GM18870 (cell line): ENCODE results near the gene KCNAB1.
A peak's percentile ranks its signal among the peaks of the same experiment; 100 is the strongest.

Experiments
- ATAC-seq: cut with Tn5 transposase; IDR thresholded peaks from one replicate; pipeline ENCODE4 v1.9.1; 2021; ENCODE audit warnings: moderate library complexity; ENCODE audit not compliant: unreplicated experiment

The KCNAB1 gene

GRCh38 chr3:156305672-156306071, 185.3 kb downstream of the KCNAB1 start:
- ATAC-seq: no peak

DNA sequence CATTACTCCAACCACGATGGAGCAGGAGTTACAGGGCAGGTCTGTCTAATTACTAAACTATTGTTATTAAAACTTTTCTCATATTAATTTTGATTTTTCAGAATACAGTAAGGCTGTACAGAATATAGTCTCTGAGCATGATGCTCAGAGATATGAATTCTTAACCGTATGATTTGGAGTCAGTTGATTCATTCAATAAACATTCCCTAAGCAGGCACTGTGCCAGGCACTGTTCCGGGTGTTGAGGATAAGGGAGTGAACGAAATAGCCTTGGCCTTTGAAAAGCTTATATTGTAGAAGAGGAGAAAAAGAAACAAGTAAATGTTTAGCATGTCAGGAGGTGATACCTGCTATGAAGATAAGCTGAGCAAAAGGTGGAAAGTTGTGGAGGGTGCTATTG, 187.3 kb downstream of the KCNAB1 start:
- ATAC-seq: no peak

- ATAC-seq: no peak
Measured at GRCh38 chr3:156311431-156311830, 191.1 kb downstream of the KCNAB1 start.

DNA sequence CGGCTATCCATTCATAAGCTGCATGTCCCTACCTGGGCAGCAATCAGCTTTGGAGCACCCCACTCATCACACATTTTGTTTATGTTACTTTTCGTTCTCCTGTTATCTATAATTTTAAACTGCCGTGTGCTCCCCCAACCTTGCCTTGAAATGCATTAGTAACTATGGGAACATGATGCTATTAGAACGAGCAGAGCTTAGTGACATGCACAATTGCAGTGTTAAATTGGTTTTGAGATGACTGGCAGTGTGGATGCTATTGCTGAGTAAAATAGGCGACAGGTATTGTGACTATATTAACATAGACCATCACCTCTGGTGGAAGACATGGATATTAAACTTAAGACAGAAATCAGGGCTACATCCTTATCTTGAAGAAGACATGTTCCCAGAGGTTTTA, 191.6 kb downstream of the KCNAB1 start:
- ATAC-seq: no peak

DNA sequence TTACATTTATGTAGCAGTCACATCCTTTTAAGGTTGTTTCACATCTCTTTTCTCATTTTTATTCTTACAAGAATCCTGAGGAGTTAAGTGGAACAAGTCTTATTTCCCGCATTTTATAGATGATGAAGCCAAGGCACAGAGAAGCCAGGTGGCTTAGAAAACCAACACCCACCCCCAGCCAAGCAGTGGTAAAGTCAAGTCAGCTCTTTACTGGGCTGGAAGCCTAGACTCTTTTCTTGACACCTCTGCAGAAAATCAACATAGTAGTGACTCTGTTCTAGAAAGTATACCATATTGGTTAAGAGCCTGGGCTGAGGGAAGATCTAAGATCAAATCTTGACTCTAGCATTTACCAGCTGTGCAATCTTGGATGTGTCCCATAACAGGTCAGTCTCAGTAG, 195.7 kb downstream of the KCNAB1 start:
- ATAC-seq: no peak

DNA sequence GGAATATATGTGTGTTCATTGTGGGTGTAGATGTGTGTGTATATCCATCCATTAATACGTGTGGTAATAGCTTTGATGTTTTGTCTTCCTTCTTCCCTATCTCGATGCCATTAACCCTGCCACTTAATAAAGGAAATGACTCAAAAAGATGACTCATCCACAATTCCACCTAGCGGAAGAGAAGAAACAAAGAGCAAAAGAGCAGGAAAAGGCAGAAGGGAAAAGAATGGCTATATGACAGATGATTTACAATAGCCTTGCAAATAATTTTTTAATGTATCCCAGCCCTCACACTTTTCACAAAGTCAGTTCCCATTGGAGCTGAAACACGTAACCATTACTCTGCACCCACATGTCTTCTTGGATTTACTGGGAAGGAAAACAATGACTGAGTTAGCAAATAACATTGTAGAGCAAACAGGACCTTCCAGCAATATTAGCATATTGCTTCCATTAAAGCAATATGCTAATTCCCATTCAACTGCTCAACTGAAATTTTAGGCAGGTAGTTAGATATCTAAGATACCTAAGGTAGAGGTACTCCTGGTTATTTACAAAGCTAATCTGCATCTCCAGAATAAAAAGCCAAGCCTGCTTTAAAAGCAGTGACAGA, 197.2 kb downstream of the KCNAB1 start:
- no peak for ATAC-seq

- ATAC-seq: no peak
Measured at GRCh38 chr3:156321945-156322344, 201.6 kb downstream of the KCNAB1 start.

DNA sequence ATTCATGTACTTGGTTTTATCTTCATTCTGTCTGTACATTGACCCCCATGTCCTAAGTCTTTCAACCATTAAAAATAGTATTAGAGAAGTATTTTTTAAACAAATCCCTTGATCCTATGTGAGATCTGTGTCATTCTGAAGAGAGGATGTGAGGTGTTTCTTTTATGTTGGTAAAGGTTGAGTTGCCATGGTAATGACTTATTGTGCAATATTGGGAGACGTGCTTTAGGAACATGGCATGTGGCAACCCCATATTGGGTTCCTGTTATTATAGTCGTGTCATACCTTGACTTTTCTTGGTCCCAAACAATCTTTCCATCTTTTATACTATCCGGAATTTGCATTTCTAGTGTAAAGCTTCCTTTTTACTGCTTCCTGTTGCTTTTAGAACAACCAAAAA, 203.1 kb downstream of the KCNAB1 start:
- no peak for ATAC-seq

GRCh38 chr3:156330415-156330814, 210.0 kb downstream of the KCNAB1 start:
- no peak for ATAC-seq

DNA sequence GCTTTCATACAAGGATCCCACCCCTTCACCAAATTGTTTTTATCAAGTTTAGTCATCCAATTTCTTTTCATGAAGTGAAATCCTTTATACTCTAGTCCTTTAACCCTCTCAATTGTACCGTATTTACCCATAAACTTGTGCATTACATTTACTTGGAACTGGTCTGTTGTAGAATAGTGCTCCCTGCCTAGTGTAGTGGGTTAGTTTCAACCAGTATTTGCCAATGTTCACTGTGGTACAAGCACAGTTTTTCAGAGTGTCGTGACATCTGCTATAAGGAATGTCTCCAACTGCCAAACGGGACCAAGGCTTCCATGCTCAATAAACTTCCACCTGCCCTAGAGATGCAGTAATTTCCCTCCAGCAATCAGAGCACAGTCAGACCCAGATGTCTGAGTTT, 211.9 kb downstream of the KCNAB1 start:
- no peak for ATAC-seq

DNA sequence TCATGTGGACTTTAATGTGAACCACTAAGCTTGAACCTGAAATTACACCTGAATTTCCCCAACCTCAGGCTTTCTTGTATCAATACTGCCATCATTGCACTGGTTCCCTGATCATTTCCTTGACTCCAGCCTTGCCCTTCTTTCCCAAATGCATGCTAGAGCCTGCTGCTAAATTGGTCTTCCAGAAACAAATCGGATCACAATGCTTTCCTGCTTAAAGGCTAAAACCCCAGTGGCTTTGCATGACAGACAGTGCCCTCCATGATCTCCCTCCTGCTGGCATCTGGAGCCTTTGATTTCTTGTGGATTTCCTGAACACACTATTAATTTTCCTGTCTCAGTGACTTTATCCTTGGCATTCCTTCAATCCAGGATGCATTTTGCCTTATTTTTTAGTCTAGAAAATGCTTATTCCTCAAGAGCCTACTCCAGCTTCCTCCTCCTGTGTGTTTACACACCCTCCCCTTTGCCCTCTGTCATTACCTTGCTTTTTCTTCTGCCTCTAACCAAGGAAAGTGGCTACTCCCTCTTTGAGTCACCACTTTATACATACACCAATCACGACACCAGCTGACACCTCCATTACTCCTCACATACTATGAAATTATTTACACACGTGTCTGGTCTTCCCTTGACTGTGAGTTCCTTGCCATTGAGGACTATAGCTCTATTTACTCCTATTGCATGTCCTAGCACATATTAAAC, 214.6 kb downstream of the KCNAB1 start:
- ATAC-seq: no peak

DNA sequence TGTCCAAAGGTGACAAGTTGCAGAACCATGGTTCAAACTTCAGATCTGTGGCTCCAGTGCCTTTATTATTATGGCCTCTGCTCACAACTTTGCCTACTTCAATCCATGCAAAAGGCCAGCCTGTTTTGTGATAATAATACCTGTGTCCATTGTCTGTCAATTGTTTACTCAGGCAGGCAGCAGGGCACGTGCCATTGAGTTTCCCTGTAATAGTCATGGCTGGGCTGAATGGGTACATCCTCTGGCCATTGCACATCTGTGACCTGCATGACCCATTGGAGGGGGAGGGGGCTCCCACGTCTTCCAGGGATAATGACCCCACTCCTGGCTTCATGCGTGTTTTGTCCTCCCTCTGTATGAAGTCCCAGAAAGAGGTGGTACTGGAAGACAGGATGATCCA, 219.1 kb downstream of the KCNAB1 start:
- no peak for ATAC-seq

DNA sequence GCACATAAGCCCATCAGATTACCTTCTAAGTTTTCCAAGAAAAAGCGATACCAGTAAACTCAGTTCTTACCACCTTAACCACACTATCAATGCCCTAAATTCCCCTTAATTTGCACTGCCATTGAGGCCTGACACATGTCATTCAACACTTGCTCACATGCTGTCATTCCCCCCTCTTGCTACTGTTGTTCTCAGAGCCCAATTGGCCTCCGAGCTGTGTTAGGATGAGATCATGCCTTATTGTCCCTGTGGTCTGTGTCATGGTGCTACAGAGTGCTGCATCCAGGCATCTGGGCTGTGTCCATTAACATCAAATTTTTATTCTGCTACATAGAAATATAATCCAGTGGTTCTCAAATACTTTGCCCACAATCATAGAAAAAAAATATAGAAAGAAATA, 221.0 kb downstream of the KCNAB1 start:
- ATAC-seq: peak; percentile 42

DNA sequence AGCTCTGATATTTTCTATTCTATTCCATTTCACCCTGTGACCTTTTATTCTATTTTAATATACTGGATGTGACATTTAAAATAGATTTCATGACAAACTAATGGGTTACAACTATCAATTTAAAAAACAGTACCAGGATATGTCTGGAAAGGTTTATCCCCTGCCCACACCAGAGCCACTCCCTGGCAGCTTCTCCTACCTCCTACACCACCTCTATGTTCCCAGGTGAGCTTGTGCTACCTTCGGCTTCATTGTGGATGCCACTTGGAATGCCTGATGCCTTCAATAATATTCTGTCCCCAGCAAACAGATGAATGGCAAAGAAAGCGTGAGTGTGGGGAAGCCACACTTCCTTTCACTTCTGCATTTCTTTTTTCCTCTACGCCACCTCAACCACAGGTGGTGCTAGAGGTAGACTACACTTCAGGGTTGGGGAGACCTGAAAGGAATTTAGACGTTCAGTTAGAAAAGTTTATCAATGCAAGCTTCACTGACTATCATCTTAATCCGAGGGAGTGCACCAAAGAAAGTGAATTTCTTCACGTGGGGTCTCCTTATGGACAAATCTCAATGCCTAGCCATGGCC, 221.5 kb downstream of the KCNAB1 start:
- peak; percentile 99 for ATAC-seq

DNA sequence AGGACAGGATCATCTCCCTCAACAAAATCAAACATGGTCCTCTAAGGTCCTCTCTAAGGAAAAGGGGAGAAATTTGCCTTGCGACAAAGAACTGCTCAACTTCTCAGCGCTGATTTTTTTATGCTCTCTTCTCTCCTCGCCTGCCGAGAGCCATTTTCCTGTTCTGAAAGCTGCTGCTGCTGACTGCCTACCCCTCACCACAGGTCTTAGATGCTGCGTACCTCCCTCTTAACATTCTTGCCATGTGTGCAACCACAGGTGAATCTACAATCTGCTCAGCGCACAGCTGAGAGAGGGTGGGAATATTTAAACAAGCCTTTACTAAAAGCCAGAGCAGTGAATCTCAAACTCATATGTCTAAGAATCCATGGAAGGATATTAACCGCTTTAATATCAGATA, 223.8 kb downstream of the KCNAB1 start:
- no peak for ATAC-seq

DNA sequence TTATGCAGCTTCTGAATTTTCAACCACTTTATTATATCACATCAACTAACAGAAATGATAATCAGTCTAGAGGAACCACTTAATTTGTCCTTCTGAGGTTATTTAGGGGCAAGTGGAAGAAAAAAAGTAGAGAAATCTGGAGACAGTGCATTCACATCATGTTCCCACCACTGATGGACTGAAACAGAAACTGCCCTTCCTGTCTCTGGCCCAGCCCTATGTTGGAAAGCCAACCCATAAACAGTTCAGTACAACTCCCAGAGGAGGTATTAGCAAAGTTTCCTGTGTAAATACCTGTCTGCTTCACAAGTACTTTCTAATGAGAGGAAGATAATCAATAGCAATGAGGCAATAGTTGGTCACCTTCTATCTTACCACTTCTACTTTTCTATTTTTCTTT, 228.7 kb downstream of the KCNAB1 start:
- ATAC-seq: no peak

- ATAC-seq: no peak
Measured at GRCh38 chr3:156349978-156350377, 229.6 kb downstream of the KCNAB1 start.

DNA sequence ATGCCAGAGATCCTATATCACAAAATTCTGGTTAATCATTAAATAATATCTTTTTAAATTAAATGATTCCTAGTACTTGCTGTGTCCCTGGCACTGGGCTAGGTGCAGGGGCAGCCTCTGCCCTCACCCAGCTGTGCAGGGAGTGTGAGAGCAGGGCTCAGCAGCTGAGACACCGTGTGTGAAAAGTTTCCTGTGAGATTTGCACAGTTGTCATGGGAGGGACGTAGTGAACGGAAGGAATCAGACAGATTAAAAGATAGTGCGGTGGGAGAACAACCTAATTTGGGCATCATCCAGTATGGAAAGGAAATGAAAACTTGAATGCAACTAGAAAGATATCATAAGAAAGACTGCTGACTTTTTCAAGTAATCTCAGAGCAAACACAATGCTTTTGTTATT, 230.4 kb downstream of the KCNAB1 start:
- ATAC-seq: no peak

- ATAC-seq: no peak
Measured at GRCh38 chr3:156351783-156352182, 231.4 kb downstream of the KCNAB1 start.

DNA sequence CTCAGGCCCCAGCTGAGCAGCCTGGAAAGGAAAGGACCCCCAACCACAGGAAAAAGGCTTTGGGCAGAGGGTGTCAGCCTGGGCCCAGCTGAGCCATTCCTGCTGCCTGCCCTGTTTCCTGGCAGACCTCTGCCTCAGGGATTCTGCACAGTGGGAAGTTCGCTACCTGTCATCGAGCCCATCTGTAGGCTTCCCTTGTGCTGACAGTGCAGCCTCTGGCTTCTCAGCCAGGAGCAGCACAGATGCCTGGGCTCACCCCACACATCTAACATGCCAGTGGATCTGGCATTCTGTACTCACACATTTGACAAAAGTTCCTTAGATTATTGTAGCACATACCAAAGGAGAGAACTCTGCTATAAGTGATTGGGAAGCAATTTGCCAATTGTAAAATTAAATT, 232.3 kb downstream of the KCNAB1 start:
- no peak for ATAC-seq

GRCh38 chr3:156353563-156353962, 233.2 kb downstream of the KCNAB1 start:
- ATAC-seq: no peak

- no peak for ATAC-seq
Measured at GRCh38 chr3:156356537-156357363, 236.4 kb downstream of the KCNAB1 start.
